ENCODE measurements around the gene NFX1.

The NFX1 gene

GRCh38 chr9:33304362-33304761, 14.0 kb downstream of the NFX1 start:
- no peak overlapping the region for H3K27ac ChIP-seq (ENCODE audit: extremely low read depth, low read depth, low read length)
- peaks cover 56 to 99% of the 10 kb centered on the region in 2 experiments for H3K36me3 ChIP-seq (ENCODE audit: control insufficient read depth in 2 of 2, insufficient read depth in 1 of 2, low read length in 2 of 2)
- no peak overlapping the region for H3K4me3 ChIP-seq (ENCODE audit: low read depth, low read length)
- no peaks in the 10 kb centered on the region for H3K9me3 ChIP-seq (ENCODE audit: control insufficient read depth, insufficient read depth, low read depth, low read length)
- no peaks in the 10 kb centered on the region for H3K4me1 ChIP-seq (ENCODE audit: control insufficient read depth, insufficient read depth, low read length)
- ChIA-PET POLR2A (no interaction called here), CTCF (interaction anchor here (0.6 to 1.0 kb wide), 4 partner anchors 18 to 149 kb away, joined by 3 to 5 read pairs (median 4); no protein-coding TSS in a partner anchor)
- TF ChIP-seq ZNF530 (tag by site-specific recombination; IDR thresholded peaks at IDR 0.05; ENCODE audit: low read depth): no peak
- no peak for TF ChIP-seq HOXD13 (CRISPR knock-in tag; IDR thresholded peaks at IDR 0.05; ENCODE audit: borderline replicate concordance)
- TF ChIP-seq ZNF596 (tag by site-specific recombination; IDR thresholded peaks at IDR 0.05): no peak
- TF ChIP-seq ZNF311 (tag by site-specific recombination; IDR thresholded peaks at IDR 0.05; ENCODE audit: borderline replicate concordance): no peak
- no peak for TF ChIP-seq ZNF354C (tag by site-specific recombination; IDR thresholded peaks at IDR 0.05; ENCODE audit: borderline replicate concordance, low read depth)
- TF ChIP-seq ZNF157 (tag by site-specific recombination; IDR thresholded peaks at IDR 0.05): no peak
- TF ChIP-seq, protein P1, sequence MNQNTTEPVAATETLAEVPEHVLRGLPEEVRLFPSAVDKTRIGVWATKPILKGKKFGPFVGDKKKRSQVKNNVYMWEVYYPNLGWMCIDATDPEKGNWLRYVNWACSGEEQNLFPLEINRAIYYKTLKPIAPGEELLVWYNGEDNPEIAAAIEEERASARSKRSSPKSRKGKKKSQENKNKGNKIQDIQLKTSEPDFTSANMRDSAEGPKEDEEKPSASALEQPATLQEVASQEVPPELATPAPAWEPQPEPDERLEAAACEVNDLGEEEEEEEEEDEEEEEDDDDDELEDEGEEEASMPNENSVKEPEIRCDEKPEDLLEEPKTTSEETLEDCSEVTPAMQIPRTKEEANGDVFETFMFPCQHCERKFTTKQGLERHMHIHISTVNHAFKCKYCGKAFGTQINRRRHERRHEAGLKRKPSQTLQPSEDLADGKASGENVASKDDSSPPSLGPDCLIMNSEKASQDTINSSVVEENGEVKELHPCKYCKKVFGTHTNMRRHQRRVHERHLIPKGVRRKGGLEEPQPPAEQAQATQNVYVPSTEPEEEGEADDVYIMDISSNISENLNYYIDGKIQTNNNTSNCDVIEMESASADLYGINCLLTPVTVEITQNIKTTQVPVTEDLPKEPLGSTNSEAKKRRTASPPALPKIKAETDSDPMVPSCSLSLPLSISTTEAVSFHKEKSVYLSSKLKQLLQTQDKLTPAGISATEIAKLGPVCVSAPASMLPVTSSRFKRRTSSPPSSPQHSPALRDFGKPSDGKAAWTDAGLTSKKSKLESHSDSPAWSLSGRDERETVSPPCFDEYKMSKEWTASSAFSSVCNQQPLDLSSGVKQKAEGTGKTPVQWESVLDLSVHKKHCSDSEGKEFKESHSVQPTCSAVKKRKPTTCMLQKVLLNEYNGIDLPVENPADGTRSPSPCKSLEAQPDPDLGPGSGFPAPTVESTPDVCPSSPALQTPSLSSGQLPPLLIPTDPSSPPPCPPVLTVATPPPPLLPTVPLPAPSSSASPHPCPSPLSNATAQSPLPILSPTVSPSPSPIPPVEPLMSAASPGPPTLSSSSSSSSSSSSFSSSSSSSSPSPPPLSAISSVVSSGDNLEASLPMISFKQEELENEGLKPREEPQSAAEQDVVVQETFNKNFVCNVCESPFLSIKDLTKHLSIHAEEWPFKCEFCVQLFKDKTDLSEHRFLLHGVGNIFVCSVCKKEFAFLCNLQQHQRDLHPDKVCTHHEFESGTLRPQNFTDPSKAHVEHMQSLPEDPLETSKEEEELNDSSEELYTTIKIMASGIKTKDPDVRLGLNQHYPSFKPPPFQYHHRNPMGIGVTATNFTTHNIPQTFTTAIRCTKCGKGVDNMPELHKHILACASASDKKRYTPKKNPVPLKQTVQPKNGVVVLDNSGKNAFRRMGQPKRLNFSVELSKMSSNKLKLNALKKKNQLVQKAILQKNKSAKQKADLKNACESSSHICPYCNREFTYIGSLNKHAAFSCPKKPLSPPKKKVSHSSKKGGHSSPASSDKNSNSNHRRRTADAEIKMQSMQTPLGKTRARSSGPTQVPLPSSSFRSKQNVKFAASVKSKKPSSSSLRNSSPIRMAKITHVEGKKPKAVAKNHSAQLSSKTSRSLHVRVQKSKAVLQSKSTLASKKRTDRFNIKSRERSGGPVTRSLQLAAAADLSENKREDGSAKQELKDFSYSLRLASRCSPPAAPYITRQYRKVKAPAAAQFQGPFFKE (tag by site-specific recombination; IDR thresholded peaks at IDR 0.05; ENCODE audit: borderline replicate concordance): no peak
- TF ChIP-seq TCF7L2 (IDR thresholded peaks at IDR 0.05; ENCODE audit: borderline replicate concordance, low read depth, low read length): no peak
- TF ChIP-seq GFI1B (tag by site-specific recombination; IDR thresholded peaks at IDR 0.05): no peak
- no peak for TF ChIP-seq ZNF521 (tag by site-specific recombination; IDR thresholded peaks at IDR 0.05)

DNA sequence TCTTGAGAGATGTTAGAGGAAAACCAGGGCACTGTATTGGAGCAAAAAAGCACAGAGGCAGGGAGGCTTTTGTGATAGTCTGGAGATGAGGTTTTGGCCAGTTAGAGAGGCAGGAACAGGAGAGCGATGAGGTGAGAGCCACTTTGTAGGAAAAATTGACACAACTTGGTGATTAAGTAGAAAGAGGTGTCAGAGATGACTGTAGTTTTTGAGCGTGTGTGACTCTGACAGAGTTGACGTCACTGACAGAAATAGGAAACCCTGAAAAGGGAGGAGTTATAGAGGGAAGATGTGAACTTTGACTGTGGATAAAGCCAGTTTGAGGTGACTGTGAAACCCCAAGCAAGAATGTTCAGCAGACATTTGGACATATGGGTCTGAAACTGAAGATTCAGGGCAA, 15.7 kb downstream of the NFX1 start:
- CTCF ChIA-PET: no interaction called here
- POLR2A ChIA-PET: no interaction called here
- no peak overlapping the region for H3K4me3 ChIP-seq (ENCODE audit: low read depth, low read length)
- H3K27ac ChIP-seq (ENCODE audit: extremely low read depth, low read depth, low read length): no peak overlapping the region
- H3K36me3 ChIP-seq (ENCODE audit: control insufficient read depth in 2 of 2, insufficient read depth in 1 of 2, low read length in 2 of 2): peaks cover 63 to 100% of the 10 kb centered on the region in 2 experiments
- H3K4me1 ChIP-seq (ENCODE audit: control insufficient read depth, insufficient read depth, low read length): no peaks in the 10 kb centered on the region
- no peak for TF ChIP-seq ZNF76 (tag by site-specific recombination; IDR thresholded peaks at IDR 0.05; ENCODE audit: borderline replicate concordance, low read depth)
- no peak for TF ChIP-seq ZNF223 (tag by site-specific recombination; IDR thresholded peaks at IDR 0.05)
- TF ChIP-seq TCF7L2 (IDR thresholded peaks at IDR 0.05; ENCODE audit: borderline replicate concordance, low read depth, low read length): no peak
- TF ChIP-seq ZNF544 (tag by site-specific recombination; IDR thresholded peaks at IDR 0.05): no peak
- TF ChIP-seq ZBTB20 (tag by site-specific recombination; IDR thresholded peaks at IDR 0.05): no peak
- no peak for TF ChIP-seq ZNF677 (tag by site-specific recombination; IDR thresholded peaks at IDR 0.05)
- no peak for TF ChIP-seq ZNF48 (tag by site-specific recombination; IDR thresholded peaks at IDR 0.05)
- TF ChIP-seq ZNF843 (tag by site-specific recombination; IDR thresholded peaks at IDR 0.05): no peak
- no peak for TF ChIP-seq ZNF558 (tag by site-specific recombination; IDR thresholded peaks at IDR 0.05)
- TF ChIP-seq ZNF513 (tag by site-specific recombination; IDR thresholded peaks at IDR 0.05): no peak
- no peak for TF ChIP-seq ZNF660 (tag by site-specific recombination; IDR thresholded peaks at IDR 0.05)
- TF ChIP-seq ZNF24 (tag by site-specific recombination; IDR thresholded peaks at IDR 0.05): no peak
- no peak for TF ChIP-seq ZNF37A (tag by site-specific recombination; IDR thresholded peaks at IDR 0.05)
- TF ChIP-seq ZNF114 (tag by site-specific recombination; IDR thresholded peaks at IDR 0.05): no peak
- no peak for TF ChIP-seq ZNF777 (tag by site-specific recombination; IDR thresholded peaks at IDR 0.05; ENCODE audit: borderline replicate concordance)
- TF ChIP-seq ZNF211 (tag by site-specific recombination; IDR thresholded peaks at IDR 0.05; ENCODE audit: low read depth): no peak
- no peak for TF ChIP-seq ZNF416 (tag by site-specific recombination; IDR thresholded peaks at IDR 0.05)
- TF ChIP-seq, protein P2, sequence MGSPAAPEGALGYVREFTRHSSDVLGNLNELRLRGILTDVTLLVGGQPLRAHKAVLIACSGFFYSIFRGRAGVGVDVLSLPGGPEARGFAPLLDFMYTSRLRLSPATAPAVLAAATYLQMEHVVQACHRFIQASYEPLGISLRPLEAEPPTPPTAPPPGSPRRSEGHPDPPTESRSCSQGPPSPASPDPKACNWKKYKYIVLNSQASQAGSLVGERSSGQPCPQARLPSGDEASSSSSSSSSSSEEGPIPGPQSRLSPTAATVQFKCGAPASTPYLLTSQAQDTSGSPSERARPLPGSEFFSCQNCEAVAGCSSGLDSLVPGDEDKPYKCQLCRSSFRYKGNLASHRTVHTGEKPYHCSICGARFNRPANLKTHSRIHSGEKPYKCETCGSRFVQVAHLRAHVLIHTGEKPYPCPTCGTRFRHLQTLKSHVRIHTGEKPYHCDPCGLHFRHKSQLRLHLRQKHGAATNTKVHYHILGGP (tag by site-specific recombination; IDR thresholded peaks at IDR 0.05): no peak
- H3K9me3 ChIP-seq (ENCODE audit: control insufficient read depth, insufficient read depth, low read depth, low read length): no peaks in the 10 kb centered on the region
